Bronchial epithelial cell (primary cell): ENCODE data around the gene RHBDL1. TPM values are rescaled to one million over a fixed set of nuclear protein-coding genes. Genes with fewer than 3 reads are reported as not detected.

Experiments used
- DNase-seq: peaks from one replicate; pipeline ENCODE4 v3.0.0-alpha.2; 2010; ENCODE audit warnings: low read depth
- FAIRE-seq: peaks from 2 replicates; lab custom pipeline; 2011; peaks lifted over from hg19 to GRCh38; lab: Jason Lieb, UNC
- H3K27me3 ChIP-seq: 2 replicates; pipeline ENCODE4 v1.5.1; 2011; ENCODE audit warnings: low read length; ENCODE audit not compliant: control insufficient read depth, insufficient read depth
- H3K36me3 ChIP-seq: 2 replicates; pipeline ENCODE4 v1.5.1; 2011; ENCODE audit warnings: low read length; ENCODE audit not compliant: control insufficient read depth, insufficient read depth
- H3K4me3 ChIP-seq: 2 replicates; pipeline ENCODE4 v1.5.1; 2011; ENCODE audit warnings: mild to moderate bottlenecking, low read depth, low read length, control low read depth
- CTCF ChIP-seq: IDR thresholded peaks from 2 replicates; pipeline ENCODE4 v1.5.1; 2011; ENCODE audit warnings: mild to moderate bottlenecking, moderate library complexity, low read length, control low read depth, inconsistent platforms; ENCODE audit not compliant: insufficient read depth, severe bottlenecking
- total RNA-seq: library from RNA; depleted of rRNA; stranded (reverse); fragments of >200 nt; gene quantifications from 2 replicates; pipeline ENCODE4 v1.2.1, GENCODE V29; 2014

The RHBDL1 gene
- total RNA-seq, 1 donor from 2014 or later, result 14.0 TPM

- Histone ChIP-seq H3K36me3 (peaks cover 2% of the 10 kb centered on the region), H3K27me3 (no peaks in the 10 kb centered on the region), H3K4me3 (no peak overlapping the region)
- DNase-seq, result no peak
- no peak for TF ChIP-seq CTCF
- FAIRE-seq, result no peak
Measured at GRCh38 chr16:645852-646678, 29.4 kb upstream of the RHBDL1 start.

- DNase-seq, result no peak
- Histone ChIP-seq H3K4me3 (no peak overlapping the region), H3K27me3 (no peaks in the 10 kb centered on the region), H3K36me3 (peaks cover 2% of the 10 kb centered on the region)
- no peak for TF ChIP-seq CTCF
- FAIRE-seq, result no peak
Measured at GRCh38 chr16:646679-647172, 28.7 kb upstream of the RHBDL1 start.

- Histone ChIP-seq H3K36me3 (peaks cover 2% of the 10 kb centered on the region), H3K4me3 (no peak overlapping the region), H3K27me3 (no peaks in the 10 kb centered on the region)
- no peak for FAIRE-seq
- DNase-seq, result no peak
- no peak for TF ChIP-seq CTCF
Measured at GRCh38 chr16:647173-647902, 28.1 kb upstream of the RHBDL1 start.

- Histone ChIP-seq H3K36me3 (peaks cover 2% of the 10 kb centered on the region), H3K27me3 (no peaks in the 10 kb centered on the region), H3K4me3 (peak overlapping the region; percentile 56)
- peak; percentile 20 for DNase-seq
- peak; percentile 74 for TF ChIP-seq CTCF
- FAIRE-seq, result peak; percentile 23
Measured at GRCh38 chr16:648071-648780, 27.2 kb upstream of the RHBDL1 start.

GRCh38 chr16:648781-649589 lies 26.5 kb upstream of the RHBDL1 start, which contains the start of gene WDR90:
WDR90 (plus strand) TSS chr16:649365; CDS start chr16:649417, 52 bp downstream.
- DNase-seq, result peak; percentile 79
- no peak for FAIRE-seq
- Histone ChIP-seq H3K36me3 (peaks cover 5% of the 10 kb centered on the region), H3K4me3 (peak within 1 kb of the TSS; percentile 56), H3K27me3 (no peaks in the 10 kb centered on the region)
- TF ChIP-seq CTCF, result no peak
